Measurements from ENCODE around the gene SLC15A3. TPM values are rescaled to one million over a fixed set of nuclear protein-coding genes. Genes with fewer than 3 reads are reported as not detected.

SLC15A3 gene
- total and polyA plus RNA-seq, 4 donors, result 9.0 to 20.9 (median 16.3) TPM

DNA sequence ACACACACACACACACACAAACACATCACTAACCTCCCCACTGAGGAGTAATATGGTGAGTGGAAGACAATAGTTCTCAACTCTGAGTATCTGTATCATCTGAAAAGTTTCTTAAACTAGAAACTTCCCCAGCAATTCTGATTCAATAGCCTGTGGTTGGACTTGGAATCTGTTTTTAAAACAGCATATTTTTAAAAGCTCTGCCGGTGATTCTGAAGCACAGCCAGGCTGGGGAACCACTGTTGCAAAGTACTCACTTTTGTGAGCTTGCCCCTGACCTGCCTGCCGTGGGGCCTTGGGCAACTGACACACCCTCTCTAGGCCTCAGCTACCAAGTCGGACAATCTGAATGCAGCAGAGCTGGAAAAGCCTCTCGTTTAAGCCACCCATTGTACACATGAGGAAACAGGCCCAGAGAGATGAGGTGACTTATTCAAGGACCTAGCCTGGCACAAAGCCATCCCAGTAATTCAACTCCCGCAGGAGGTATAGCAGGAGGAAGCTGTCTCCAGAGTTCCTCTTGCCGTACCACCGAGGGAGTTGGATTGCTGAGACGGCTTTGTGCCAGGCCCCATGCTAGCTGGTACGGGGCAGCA, 8.9 kb downstream of the SLC15A3 start:
- Histone ChIP-seq H3K27me3 (ENCODE audit: control insufficient read depth in 4 of 4, insufficient read depth in 4 of 4, low read length in 3 of 4) (no peaks in the 10 kb centered on the region), H3K9me3 (ENCODE audit: control insufficient read depth in 4 of 4, low read length in 3 of 4) (no peaks in the 10 kb centered on the region), H3K4me1 (ENCODE audit: control insufficient read depth in 4 of 4, insufficient read depth in 4 of 4, low read length in 3 of 4) (no peaks in the 10 kb centered on the region), H3K36me3 (ENCODE audit: control insufficient read depth in 4 of 4, insufficient read depth in 3 of 4, low read depth in 1 of 4, low read length in 3 of 4) (peaks cover 2 to 48% (median 13%) of the 10 kb centered on the region in 4 donors), H3K4me3 (ENCODE audit: low read depth in 1 of 3, low read length in 3 of 3) (no peak overlapping the region), H3K9ac (ENCODE audit: low read depth in 1 of 2, low read length in 2 of 2) (no peak overlapping the region), H3K27ac (ENCODE audit: low read depth in 1 of 2, low read length in 2 of 2) (no peak overlapping the region)
- no peak for DNase-seq (ENCODE audit: low spot score)
- TF ChIP-seq, protein P1, sequence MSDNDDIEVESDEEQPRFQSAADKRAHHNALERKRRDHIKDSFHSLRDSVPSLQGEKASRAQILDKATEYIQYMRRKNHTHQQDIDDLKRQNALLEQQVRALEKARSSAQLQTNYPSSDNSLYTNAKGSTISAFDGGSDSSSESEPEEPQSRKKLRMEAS (IDR thresholded peaks at IDR 0.05), result no peak
- TF ChIP-seq HNF4A (conservative IDR thresholded peaks at IDR 0.05), result no peak
- no peak for TF ChIP-seq HNF4G (IDR thresholded peaks at IDR 0.05)
- no peak for TF ChIP-seq JUND (IDR thresholded peaks at IDR 0.05)
- no peak for TF ChIP-seq YY1 (IDR thresholded peaks at IDR 0.05)
- TF ChIP-seq, protein P2, sequence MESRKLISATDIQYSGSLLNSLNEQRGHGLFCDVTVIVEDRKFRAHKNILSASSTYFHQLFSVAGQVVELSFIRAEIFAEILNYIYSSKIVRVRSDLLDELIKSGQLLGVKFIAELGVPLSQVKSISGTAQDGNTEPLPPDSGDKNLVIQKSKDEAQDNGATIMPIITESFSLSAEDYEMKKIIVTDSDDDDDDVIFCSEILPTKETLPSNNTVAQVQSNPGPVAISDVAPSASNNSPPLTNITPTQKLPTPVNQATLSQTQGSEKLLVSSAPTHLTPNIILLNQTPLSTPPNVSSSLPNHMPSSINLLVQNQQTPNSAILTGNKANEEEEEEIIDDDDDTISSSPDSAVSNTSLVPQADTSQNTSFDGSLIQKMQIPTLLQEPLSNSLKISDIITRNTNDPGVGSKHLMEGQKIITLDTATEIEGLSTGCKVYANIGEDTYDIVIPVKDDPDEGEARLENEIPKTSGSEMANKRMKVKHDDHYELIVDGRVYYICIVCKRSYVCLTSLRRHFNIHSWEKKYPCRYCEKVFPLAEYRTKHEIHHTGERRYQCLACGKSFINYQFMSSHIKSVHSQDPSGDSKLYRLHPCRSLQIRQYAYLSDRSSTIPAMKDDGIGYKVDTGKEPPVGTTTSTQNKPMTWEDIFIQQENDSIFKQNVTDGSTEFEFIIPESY (IDR thresholded peaks at IDR 0.05), result no peak
- no peak for TF ChIP-seq GABPA (IDR thresholded peaks at IDR 0.05 in 1 of 2, conservative IDR thresholded peaks at IDR 0.05 in 1 of 2)
- no peak for TF ChIP-seq EGR1 (IDR thresholded peaks at IDR 0.05; ENCODE audit: low read depth in 2 of 2)
- no peak for TF ChIP-seq TAF1 (conservative IDR thresholded peaks at IDR 0.05)
- TF ChIP-seq, protein P3, sequence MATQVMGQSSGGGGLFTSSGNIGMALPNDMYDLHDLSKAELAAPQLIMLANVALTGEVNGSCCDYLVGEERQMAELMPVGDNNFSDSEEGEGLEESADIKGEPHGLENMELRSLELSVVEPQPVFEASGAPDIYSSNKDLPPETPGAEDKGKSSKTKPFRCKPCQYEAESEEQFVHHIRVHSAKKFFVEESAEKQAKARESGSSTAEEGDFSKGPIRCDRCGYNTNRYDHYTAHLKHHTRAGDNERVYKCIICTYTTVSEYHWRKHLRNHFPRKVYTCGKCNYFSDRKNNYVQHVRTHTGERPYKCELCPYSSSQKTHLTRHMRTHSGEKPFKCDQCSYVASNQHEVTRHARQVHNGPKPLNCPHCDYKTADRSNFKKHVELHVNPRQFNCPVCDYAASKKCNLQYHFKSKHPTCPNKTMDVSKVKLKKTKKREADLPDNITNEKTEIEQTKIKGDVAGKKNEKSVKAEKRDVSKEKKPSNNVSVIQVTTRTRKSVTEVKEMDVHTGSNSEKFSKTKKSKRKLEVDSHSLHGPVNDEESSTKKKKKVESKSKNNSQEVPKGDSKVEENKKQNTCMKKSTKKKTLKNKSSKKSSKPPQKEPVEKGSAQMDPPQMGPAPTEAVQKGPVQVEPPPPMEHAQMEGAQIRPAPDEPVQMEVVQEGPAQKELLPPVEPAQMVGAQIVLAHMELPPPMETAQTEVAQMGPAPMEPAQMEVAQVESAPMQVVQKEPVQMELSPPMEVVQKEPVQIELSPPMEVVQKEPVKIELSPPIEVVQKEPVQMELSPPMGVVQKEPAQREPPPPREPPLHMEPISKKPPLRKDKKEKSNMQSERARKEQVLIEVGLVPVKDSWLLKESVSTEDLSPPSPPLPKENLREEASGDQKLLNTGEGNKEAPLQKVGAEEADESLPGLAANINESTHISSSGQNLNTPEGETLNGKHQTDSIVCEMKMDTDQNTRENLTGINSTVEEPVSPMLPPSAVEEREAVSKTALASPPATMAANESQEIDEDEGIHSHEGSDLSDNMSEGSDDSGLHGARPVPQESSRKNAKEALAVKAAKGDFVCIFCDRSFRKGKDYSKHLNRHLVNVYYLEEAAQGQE (IDR thresholded peaks at IDR 0.05), result no peak
- TF ChIP-seq, protein P4, sequence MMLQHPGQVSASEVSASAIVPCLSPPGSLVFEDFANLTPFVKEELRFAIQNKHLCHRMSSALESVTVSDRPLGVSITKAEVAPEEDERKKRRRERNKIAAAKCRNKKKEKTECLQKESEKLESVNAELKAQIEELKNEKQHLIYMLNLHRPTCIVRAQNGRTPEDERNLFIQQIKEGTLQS (IDR thresholded peaks at IDR 0.05), result no peak
- no peak for TF ChIP-seq FOXA2 (IDR thresholded peaks at IDR 0.05)
- TF ChIP-seq SP1 (IDR thresholded peaks at IDR 0.05), result no peak
- TF ChIP-seq, protein P5, sequence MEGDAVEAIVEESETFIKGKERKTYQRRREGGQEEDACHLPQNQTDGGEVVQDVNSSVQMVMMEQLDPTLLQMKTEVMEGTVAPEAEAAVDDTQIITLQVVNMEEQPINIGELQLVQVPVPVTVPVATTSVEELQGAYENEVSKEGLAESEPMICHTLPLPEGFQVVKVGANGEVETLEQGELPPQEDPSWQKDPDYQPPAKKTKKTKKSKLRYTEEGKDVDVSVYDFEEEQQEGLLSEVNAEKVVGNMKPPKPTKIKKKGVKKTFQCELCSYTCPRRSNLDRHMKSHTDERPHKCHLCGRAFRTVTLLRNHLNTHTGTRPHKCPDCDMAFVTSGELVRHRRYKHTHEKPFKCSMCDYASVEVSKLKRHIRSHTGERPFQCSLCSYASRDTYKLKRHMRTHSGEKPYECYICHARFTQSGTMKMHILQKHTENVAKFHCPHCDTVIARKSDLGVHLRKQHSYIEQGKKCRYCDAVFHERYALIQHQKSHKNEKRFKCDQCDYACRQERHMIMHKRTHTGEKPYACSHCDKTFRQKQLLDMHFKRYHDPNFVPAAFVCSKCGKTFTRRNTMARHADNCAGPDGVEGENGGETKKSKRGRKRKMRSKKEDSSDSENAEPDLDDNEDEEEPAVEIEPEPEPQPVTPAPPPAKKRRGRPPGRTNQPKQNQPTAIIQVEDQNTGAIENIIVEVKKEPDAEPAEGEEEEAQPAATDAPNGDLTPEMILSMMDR (IDR thresholded peaks at IDR 0.05; ENCODE audit: low read depth, low read length, missing input control), result no peak
- TF ChIP-seq NR2F2 (IDR thresholded peaks at IDR 0.05), result no peak
- WGBS, result 82% methylated on average over 9 of the region's 9 CpGs

DNA sequence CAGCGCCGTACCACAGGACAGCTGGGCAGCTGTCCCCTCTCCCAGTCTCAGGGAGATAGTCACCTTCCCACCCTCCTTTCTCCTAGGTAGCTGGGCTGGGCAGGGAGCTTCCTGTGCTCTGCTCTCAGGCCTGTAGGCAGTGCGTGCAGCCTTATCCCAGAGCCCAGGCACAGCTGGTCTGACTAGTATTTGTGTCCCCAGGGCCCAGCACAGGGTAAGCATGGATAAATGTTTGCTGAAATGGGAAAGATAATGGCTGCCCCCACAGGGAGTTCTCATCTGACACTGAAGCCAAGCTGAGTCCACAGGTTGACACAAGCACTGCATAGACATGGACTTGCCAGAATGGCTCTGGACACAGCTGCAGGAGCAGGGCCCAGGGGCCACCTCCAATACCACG, 9.8 kb downstream of the SLC15A3 start:
- Histone ChIP-seq H3K36me3 (ENCODE audit: control insufficient read depth in 4 of 4, insufficient read depth in 3 of 4, low read depth in 1 of 4, low read length in 3 of 4) (peaks cover 2 to 50% (median 13%) of the 10 kb centered on the region in 4 donors), H3K9ac (ENCODE audit: low read depth in 1 of 2, low read length in 2 of 2) (no peak overlapping the region)
- WGBS, result 86% methylated on average over 4 of the region's 4 CpGs
- TF ChIP-seq, protein P1 (IDR thresholded peaks at IDR 0.05), result no peak
- TF ChIP-seq HNF4G (IDR thresholded peaks at IDR 0.05) (no peak), NR2F2 (IDR thresholded peaks at IDR 0.05) (no peak), FOXA2 (IDR thresholded peaks at IDR 0.05) (no peak), RXRA (IDR thresholded peaks at IDR 0.05) (no peak), GABPA (IDR thresholded peaks at IDR 0.05 in 1 of 2, conservative IDR thresholded peaks at IDR 0.05 in 1 of 2) (no peak), YY1 (IDR thresholded peaks at IDR 0.05) (no peak)
- TF ChIP-seq, protein P5 (IDR thresholded peaks at IDR 0.05; ENCODE audit: low read depth, low read length, missing input control), result no peak
- TF ChIP-seq, protein P4 (IDR thresholded peaks at IDR 0.05), result no peak

More for the DNA sequence above, 9.8 kb downstream of the SLC15A3 start:
- H3K9me3 ChIP-seq (ENCODE audit: control insufficient read depth in 4 of 4, low read length in 3 of 4), result no peaks in the 10 kb centered on the region
- H3K27me3 ChIP-seq (ENCODE audit: control insufficient read depth in 4 of 4, insufficient read depth in 4 of 4, low read length in 3 of 4), result no peaks in the 10 kb centered on the region
- no peak overlapping the region for H3K27ac ChIP-seq (ENCODE audit: low read depth in 1 of 2, low read length in 2 of 2)
- no peaks in the 10 kb centered on the region for H3K4me1 ChIP-seq (ENCODE audit: control insufficient read depth in 4 of 4, insufficient read depth in 4 of 4, low read length in 3 of 4)
- no peak overlapping the region for H3K4me3 ChIP-seq (ENCODE audit: low read depth in 1 of 3, low read length in 3 of 3)
- no peak for DNase-seq (ENCODE audit: low spot score)
